Stimulated activated naive CD4-positive, alpha-beta T cell treated with Interleukin-2 at 50 U/mL for 16 hours (primary cell): Measurements from ENCODE around the gene MYRFL.
"Not testable (repeated sequence)": the region's sequence is repeated elsewhere in the genome, so short reads cannot be mapped to it uniquely, and the experiment has no call there.

Experiments
- DNase-seq: peaks from one replicate; lab custom pipeline; 2025; lab: John Stamatoyannopoulos, UW

Gene MYRFL

DNA sequence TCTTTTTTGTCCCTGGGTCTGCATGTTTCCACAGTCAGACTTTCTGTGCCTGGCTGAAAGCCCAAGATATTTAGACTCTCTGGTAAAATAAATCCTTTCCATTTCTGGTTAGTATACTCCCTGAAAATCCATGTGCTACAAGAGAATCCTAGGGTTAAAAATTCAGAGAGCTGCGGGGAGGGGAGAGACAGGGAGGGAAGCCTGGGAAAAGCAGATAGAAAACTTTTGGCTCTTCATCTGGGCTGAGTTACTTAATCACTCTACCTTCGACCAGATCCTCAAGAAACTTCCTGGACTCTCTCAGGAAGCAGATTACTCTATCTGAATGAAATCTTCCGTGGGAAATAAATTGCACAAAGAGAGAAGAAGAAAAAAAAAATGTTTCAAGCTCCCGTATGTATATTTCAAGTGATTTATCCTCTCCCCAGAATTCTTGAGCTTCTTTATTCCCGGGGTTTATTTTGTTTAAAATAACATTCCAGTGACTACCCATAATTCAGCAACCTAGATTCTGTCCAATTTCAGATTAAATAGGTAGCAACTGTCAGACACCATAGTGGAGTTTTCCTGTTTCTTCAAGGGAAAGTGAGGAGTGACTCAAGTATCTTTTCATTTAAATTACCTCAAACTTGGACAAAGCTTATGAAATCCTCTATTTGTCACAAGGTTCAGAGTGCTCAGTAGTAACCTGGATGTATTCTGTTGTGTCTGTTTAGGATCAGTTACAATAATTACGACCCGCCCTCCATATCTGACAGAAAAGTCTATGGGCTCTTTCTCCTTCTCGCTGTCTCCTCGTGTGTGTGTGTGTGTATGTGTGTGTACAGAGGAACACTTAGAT is 163.7 kb downstream of the MYRFL start:
- no peak for DNase-seq

DNA sequence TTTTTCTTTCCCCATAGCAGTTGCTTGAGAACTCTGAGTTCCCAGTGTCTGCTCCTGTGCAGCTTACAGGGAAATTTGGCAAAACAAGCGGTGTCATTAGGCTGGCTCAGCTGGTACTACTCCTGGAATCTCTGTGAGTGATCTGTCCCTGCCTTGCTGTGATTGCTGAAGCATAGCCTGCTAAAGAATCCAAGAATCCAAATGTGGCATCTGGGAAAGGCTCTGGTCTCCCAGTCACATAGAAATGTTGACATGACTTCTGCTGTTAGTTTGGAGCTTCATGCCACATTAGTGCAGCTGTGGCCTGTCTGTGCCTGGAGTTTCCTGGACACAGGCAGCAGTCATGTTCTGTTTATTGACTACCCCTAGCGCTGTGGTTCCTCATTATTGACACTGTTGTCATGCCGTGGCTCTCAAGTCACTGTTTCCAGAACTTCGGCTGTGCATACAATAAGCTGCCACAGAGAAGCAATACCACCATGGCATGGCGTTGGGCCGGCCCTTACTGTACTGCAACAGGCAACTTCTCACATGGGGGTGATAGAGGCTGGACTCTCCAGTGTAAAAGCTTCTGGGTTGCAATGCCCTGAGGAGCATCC is 166.8 kb downstream of the MYRFL start:
- DNase-seq, result no peak

DNA sequence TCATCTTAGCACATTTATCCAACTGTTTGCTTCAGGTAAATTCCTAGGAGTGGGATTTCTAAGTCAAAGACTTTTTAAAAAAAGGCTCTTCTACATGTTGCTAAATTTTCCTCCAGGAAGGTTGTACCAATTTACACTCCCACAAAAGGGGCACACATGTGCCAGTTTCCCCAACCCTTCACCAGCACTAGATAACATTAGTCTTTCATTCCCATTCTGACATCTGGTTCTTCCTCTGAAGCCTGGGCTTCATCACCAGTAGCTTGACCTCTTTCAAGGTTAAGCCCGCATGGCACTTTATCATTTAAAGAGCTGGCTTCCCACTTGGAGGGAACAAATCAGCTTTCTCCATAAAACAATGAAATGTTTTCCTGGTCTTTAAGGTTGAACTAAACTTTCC is 168.4 kb downstream of the MYRFL start:
- no peak for DNase-seq

DNA sequence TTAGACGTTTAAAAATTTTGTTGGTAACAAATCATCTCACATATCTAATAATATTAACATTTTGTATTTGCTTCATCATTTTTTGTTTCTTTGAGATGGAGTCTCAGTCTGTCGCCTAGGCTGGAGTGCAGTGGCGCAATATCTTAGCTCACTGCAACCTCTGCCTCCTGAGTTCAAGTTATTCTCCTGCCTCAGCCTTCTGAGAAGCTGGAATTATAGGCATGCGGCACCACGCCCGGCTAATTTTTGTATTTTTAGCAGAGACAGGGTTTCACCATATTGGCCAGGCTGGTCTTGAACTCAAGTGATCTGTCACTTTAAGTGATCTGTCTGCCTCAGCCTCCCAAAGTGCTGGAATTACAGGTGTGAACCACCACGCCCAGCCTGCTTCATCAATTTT is 169.1 kb downstream of the MYRFL start:
- not testable (repeated sequence) for DNase-seq

DNA sequence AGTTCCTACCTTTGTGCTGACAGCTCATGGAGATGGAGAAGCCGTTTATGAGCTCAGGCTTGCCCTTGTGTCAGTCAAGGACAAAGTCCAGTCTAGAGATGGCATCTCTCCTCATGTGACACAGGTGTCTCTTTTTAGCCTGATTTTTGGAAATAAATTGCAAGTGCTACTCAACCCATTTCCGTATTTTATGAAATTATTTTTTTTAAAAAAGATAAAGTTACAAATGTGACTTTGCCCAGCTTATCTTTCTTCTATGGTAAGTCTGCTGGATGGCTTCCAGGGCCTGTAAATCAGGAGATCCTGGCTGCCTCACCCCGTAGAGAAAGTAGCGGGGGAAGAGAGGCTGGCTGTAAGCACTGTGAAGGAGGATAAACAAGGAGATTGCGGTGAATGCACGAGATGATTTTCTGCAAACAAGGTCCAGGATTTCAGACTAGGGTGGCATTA is 169.7 kb downstream of the MYRFL start:
- DNase-seq, result no peak

DNA sequence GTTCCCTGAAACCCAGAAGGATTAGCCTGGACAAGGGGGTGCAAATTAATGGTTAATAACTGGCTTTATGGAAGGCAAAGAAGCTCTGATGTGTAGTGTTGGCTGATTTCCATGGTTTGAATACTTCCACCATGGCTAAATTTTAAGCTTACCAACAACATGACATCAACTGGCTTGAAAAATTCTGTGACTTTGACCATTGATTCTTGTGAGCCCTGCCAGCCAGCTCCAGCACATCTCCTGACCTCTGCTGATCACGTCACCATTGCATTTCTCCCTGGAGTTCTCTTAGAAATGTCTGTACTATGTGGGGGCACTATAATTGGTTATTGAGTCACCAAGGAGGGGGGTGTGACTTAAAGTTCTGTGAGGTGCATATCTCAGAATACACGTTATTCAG is 171.2 kb downstream of the MYRFL start:
- no peak for DNase-seq

DNA sequence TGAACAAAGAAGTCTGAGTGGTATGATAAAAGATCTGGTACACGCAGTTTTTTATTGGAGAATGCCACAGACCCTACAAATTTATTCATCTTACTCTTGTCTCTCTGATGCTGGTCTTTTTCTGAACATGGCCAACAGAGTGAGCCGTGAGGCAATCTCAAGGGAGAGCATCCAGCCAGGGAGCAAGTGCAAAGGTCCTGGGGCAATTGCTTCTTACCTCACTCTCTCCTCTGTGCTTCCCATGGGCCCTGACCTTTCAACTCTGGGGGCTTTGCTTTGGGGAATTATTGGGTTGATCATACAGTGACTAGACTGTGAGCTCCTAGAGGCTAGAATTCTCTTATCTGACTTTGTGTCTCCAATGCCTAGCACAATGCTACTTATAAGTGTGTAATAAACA is 171.7 kb downstream of the MYRFL start:
- no peak for DNase-seq

DNA sequence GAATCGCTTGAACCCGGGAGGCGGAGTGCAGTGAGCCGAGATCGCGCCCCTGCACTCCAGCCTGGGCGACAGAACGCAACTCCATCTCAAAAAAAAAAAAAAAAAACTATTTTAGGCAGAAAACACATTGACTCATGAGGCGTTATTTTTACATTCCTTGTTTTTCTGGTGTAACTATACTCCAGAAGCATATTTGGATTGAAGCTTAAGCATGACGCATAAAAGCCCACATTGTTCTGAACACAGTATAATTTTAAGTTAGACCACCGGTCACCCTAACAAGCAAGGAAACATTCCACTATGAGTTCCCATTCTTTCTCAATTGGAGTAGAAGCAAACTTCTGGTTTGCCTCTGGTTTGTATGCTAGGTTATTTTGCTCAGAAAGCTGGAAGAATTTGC is 173.0 kb downstream of the MYRFL start:
- no peak for DNase-seq

DNA sequence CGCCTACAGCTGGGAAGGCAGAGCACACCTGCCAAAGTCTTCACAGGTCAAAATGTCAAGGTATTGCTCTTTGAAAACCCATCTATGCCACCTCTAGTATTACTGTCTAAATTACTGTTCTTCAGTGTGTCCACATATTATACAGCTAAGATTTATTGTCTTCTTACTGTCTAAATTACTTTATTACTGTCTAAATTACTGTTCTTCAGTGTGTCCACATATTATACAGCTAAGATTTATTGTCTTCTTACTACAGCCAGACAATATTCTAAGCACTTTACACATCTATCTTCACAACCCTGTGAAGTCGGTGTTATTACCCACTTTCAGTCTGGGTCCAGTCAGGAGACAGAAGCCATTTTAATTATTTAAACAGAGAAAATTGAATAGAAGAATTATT is 173.9 kb downstream of the MYRFL start:
- no peak for DNase-seq

DNA sequence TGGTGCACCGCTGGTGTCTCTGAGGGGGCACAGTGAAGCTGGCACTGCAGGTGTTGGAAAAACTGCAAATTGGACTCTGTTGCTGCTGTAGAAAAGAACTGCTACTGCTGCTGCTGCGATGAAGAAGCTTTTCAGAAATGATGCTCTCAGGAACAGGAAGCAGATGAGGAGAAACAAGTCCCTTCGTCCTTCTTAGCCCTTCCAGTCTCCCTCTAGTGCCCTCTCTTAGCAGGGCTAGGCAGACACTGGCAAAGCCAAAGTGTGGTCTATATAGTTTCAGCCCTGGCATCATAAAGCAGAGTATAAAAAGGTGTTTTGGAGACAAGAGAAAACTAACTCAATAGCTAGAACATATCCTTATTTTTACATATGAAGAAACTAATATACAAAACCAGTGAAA is 174.5 kb downstream of the MYRFL start:
- no peak for DNase-seq

DNA sequence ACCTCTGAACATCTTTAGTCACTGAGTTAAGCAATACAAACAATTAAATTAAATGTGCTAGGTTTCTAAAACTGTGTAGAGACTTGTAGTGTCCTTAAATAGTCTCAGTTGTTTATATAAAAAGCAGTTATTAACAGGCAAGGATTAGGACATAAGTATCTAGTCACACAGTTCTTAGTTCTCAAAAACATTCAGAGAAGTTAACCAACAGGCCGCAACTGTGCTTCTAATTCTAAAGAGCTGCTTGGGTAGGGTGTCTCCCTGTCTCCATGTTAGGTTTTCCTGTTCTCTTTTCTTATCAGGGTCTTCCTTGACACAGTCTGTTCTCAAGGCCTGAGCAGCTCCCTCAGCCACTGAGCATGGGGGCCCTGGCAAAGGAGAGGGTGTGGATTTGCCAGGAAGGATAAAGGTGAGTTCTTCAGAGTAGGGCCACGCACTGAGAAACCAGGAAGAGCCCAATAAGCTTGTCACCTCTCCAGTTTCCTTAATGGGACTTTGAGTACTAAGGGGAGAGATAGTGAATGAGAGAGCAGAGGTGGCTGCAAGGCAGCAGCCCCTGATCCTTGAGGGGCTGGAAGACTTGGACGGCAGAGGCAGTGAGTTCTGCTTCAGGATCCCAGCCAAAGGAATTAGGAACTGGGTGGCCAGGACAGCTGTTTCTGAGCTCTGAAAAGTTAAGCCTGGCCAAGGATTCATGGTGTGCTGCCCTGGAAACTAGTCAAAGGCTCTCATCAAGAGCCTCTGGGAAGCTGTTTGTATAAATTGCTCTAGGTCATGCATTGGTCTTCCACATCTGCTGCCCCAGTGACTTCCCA is 177.3 kb downstream of the MYRFL start:
- no peak for DNase-seq

DNA sequence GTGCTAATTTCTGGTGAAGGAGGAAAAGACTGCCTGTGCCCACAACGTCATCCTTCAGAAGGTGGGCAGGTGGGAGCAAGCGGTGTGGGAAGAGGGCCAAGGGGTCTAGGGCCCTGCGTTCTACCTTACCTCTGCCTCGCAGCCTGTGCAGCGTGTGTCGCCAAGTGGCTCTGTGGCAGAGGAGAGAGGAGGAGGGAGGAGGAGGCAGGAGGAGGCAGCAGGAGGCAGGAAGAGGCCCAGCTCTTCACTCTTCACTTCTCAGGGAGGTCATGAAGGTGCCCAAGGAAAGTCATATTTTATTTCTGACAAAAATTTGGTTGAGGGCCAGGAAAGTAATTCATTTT is 177.9 kb downstream of the MYRFL start:
- DNase-seq, result no peak

DNA sequence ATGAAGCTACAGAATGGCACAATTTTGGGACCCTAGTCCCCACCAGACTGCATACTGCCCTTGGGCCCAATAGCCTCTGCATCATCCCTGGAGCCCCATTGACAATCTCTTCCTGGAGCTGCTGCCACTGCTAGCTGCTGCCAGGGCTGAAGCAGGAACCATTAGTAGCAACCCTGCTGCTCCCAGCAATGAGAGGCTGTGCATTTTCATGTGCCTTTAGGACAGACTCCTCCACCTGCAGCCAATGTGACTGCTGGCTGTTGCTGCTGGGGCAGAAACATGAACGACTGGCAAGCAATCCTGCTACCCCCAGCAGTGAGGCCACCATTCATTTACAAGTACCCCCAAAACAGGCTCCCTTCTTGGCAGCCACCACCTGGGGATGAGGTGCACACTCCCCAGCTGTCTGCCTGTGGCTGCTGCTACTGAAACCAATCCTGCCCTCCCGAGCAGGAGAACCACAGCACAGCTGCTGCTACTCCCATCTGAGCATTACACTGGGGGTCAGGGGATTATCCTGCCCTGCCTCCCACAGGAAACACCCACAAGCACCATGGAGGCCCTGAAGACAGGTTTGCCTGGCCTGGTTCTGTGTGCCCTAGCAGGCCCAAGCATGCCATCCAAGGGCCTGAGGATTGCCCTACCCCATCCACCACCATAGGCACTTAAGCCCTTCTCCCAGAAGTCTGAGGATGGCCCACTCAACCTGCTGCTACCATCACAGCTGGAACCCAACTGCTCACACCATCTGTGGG is 181.0 kb downstream of the MYRFL start:
- DNase-seq, result no peak

DNA sequence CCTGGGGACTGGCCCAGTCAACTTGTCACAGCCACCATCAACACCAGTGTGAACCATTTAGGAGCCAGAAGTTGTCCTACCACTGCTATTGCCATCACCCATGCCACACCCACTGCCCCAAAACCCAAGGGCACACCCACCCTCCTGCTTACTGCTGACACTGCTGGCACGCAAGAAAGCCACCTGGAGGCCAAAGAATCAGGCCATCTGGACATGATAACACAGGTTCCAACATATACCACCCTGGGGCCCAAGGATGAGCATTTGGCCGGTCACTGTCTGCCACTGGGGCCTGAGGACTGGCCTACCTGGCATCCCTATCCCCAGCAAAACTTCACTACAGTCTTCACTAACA is 181.6 kb downstream of the MYRFL start:
- no peak for DNase-seq

DNA sequence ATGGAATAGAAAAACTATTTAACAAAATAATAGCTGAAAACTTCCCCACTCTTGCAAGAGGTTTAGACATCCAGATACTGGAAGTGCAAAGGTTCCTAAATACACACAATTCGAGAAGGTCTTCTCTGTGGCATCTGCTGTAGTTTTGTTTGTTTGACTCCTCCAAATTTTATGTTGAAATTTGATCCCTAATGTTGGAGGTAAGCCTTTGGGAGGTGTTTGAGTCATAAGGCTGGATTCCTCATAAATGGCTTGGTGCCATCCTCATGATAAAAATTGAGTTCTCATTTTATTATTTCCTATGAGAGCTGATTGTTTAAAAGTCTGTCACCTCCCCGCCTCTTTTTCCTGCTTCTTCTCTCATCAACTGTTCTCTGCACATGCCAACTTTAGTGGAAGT is 182.7 kb downstream of the MYRFL start:
- no peak for DNase-seq
